Measurements from ENCODE around the gene ACRBP. TPM values are rescaled to one million over a fixed set of nuclear protein-coding genes. Genes with fewer than 3 reads are reported as not detected.

ACRBP gene
- total RNA-seq, 4 donors from 2014 or later, result 0.35 to 4.0 (median 3.2) TPM; not detected in 1

DNA sequence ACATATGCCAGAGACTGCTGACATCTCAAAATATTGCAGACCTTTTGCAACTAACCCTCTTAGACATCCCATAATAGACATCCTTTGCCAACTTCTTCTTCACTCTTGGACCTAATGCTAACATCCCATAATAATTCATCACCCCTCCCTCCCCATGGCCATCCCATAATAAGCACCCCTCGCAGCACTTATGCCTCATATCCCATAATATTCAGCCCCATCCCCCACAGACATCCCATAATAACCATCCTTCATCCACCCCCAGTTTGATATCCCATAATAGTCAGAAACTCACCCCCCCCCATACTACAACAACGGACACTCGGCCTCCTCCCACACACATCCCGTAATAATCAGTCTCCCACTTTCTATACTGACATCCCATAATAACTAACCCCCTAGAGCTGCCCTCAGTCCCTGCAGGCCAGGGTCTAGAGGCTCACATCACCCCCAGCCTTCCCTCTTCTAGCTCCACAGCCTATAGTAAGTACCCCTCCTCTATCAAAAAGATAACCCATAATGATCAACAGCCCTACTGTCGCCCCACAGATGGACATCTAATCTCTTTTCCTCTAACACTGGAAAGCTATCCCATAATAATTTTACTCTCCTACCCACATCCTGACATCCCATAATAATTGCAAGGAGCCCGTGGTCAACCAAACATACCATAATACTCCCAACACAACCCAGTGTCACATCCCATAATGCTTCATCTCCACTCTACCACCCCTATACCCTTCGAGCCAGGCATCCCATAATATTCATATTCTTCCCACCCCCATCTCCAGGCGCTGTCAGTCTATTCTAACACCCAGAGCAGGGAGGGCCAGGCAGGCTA is 39.3 kb downstream of the ACRBP start:
- intact Hi-C loops (cut with DNase I), result no loop called here
- Histone ChIP-seq H3K36me3 (no peaks in the 10 kb centered on the region), H3K4me1 (peaks cover 31 to 61% (median 45%) of the 10 kb centered on the region in 3 donors), H3K9me3 (no peaks in the 10 kb centered on the region), H3K27ac (peak overlapping the region; percentile 69 to 99 (median 99)), H3K27me3 (no peaks in the 10 kb centered on the region), H3K4me3 (peak overlapping the region in 2 of 4 donors; percentile 30 to 99)
- DNase-seq, result no peak
- TF ChIP-seq, protein P1, sequence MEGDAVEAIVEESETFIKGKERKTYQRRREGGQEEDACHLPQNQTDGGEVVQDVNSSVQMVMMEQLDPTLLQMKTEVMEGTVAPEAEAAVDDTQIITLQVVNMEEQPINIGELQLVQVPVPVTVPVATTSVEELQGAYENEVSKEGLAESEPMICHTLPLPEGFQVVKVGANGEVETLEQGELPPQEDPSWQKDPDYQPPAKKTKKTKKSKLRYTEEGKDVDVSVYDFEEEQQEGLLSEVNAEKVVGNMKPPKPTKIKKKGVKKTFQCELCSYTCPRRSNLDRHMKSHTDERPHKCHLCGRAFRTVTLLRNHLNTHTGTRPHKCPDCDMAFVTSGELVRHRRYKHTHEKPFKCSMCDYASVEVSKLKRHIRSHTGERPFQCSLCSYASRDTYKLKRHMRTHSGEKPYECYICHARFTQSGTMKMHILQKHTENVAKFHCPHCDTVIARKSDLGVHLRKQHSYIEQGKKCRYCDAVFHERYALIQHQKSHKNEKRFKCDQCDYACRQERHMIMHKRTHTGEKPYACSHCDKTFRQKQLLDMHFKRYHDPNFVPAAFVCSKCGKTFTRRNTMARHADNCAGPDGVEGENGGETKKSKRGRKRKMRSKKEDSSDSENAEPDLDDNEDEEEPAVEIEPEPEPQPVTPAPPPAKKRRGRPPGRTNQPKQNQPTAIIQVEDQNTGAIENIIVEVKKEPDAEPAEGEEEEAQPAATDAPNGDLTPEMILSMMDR (IDR thresholded peaks at IDR 0.05), result no peak
- TF ChIP-seq POLR2A (IDR thresholded peaks at IDR 0.05), result no peak
- WGBS, 2 donors, result 2 to 5% methylated on average over 8 of the region's 8 CpGs

DNA sequence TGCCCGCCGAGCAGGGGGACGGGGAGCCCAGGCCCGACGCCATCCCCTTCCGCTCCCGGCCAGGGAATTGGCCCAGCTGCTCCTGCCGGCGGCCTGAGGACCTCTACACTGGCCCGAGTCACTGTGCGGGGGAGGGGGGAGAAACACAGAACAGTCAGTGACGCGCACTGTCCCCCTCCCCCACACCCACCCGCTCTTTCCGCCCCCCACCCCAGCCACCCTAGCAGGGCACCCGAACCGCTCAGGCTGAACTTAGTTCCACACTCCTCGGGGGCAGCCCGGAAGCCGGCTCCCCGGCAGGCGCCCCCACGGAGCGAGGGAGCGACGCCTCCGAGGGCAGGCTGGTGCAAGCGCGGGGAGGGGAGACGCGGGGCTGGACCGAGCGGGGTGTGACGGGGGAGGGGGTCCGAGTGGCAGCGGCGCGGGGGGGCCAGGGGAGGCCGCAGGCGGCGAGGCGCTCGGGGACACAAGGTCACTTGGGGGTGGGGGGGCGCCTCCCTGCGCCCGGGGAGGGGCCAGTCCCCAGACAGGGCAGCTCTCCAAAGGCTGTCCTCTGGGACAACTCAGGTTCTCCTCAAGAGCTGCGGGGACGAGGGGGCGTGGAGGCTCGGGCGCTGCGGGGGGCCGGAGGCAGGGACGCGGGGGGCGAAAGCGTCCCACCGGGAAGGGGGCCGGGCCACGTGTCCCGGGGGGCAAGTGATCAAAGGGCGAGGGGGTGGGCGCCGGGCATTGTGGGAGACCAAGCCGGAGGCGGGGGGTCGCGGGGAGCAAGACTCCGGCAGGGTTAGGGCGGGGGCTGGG is 40.7 kb downstream of the ACRBP start:
- TF ChIP-seq, protein P1 (IDR thresholded peaks at IDR 0.05), result no peak
- TF ChIP-seq POLR2A (IDR thresholded peaks at IDR 0.05), result no peak
- no peaks in the 10 kb centered on the region for H3K9me3 ChIP-seq
- DNase-seq, result peak; percentile 9
- peaks cover 19 to 60% (median 38%) of the 10 kb centered on the region in 3 donors for H3K4me1 ChIP-seq
- H3K27ac ChIP-seq, result peak overlapping the region; percentile 87 to 99 (median 99)
- H3K4me3 ChIP-seq, result peak overlapping the region; percentile 79 to 100 (median 99)
- no CpG with 5 or more reads among the region's 70 CpGs for WGBS, 2 donors
- intact Hi-C loops (cut with DNase I), result no loop called here
- no peaks in the 10 kb centered on the region for H3K27me3 ChIP-seq
- H3K36me3 ChIP-seq, result peaks cover 7 to 13% (median 8%) of the 10 kb centered on the region in 3 donors

DNA sequence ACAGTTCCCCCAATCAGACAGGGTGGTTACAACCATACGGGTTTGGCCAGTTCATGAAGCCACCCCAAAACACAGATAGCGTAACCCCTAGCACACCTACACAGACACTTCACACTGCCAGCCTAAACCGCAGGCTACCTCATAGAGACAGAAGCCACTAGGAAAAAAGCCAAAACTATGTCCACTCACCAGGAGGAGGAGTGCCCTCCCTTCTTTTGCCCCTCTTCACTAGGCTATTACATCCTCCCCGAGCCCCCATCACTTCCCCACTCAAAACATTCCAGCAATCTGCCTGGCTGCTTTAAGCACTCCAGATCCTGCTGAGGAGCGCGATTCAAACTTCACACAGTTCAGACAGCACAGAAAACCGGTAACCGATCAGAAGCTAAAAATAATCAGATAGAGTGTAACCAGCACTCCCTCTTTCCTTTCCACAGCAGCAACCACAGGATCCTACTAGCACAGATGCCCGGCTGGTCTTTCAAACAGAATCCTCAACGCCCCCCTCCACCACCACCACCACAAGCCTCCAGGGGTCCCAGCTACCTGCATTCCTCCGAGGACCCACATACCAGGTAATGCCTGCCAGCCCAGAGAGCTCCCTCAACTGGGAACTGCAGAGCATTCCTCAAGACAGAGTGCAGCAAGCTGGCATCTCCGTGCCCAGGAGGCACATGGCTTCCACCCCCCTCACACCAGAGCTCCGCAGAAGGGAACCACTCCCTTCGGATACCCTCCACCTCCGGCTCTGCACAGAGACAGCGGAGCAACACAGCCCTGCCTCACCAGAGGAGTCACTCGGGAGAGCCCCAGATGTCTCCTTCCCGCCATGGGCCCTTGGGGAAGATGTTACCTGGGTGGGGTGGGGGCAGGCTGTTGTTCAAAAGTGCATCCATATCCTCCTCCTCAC is 41.6 kb downstream of the ACRBP start:
- H3K27ac ChIP-seq, result peak overlapping the region; percentile 87 to 99 (median 99)
- H3K9me3 ChIP-seq, result no peaks in the 10 kb centered on the region
- no peak for TF ChIP-seq POLR2A (IDR thresholded peaks at IDR 0.05)
- TF ChIP-seq, protein P1 (IDR thresholded peaks at IDR 0.05), result no peak
- WGBS, 2 donors, result 5 to 7% methylated on average over 11 to 16 of the region's 18 CpGs
- no peaks in the 10 kb centered on the region for H3K27me3 ChIP-seq
- H3K36me3 ChIP-seq, result peaks cover 15 to 22% (median 16%) of the 10 kb centered on the region in 3 donors
- intact Hi-C loops (cut with DNase I), result no loop called here
- H3K4me3 ChIP-seq, result peak overlapping the region; percentile 79 to 100 (median 99)
- no peak for DNase-seq
- H3K4me1 ChIP-seq, result peaks cover 19 to 57% (median 38%) of the 10 kb centered on the region in 3 donors

DNA sequence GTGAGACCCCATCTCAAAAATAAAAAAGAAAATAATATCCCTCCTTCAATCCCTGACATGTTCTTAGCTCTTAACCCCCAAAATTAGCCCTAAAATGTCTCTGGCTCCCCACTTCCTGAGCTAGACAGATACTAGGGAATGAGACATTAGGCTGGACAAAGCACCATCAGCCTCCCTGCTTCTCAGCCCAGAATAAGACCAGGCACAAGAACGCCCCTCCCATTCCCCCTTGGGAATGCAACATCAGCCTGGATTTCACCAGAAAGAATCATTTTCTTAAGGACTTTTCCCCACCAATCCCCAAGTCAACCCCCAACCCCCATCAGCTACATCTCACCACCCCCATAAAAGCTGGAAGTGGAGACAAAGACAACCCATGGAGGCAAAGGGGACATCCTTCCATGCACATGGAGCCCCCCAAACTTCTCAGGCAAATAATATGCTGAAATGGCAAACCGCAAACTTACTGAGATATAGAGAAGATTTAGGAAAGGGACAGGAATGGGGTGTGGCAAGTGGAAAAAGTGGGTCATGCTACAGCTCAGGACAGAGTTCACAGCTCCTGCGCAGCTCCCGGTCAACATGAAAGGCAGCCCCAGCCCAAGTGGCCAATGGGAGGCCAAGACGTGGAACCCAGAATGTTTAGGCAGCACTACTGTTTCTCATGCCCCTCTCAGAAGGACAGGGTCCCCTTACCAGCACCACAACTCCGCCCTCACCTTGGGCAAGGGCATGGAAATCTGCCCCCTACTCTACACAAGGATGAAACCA is 42.8 kb downstream of the ACRBP start:
- no peak for DNase-seq
- H3K4me1 ChIP-seq, result peaks cover 19 to 57% (median 38%) of the 10 kb centered on the region in 3 donors

More for the DNA sequence above, 42.8 kb downstream of the ACRBP start:
- Histone ChIP-seq H3K27me3 (no peaks in the 10 kb centered on the region), H3K27ac (peak overlapping the region; percentile 73 to 99 (median 93)), H3K4me3 (peak overlapping the region in 3 of 4 donors; percentile 99 to 100 (median 99)), H3K36me3 (peaks cover 27 to 34% (median 28%) of the 10 kb centered on the region in 3 donors), H3K9me3 (no peaks in the 10 kb centered on the region)
- no peak for TF ChIP-seq POLR2A (IDR thresholded peaks at IDR 0.05)
- TF ChIP-seq, protein P1 (IDR thresholded peaks at IDR 0.05), result no peak
- WGBS, 2 donors, result 59 to 74% methylated on average over 3 to 6 of the region's 6 CpGs
- intact Hi-C loops (cut with DNase I), result no loop called here

Data from esophagus squamous epithelium (tissue), 5 donors.